Gastroesophageal sphincter (tissue), 4 donors: Measurements from ENCODE around the gene NEDD1. TPM values are rescaled to one million over a fixed set of nuclear protein-coding genes. Genes with fewer than 3 reads are reported as not detected.

ENCODE experiments used
- ATAC-seq: fragments of 150-250 bp; one replicate; pipeline ENCODE4 v1.9.1; 2016; ENCODE audit warnings: mild to moderate bottlenecking, moderate library complexity
- H3K27ac ChIP-seq, 4 donors: fragments of 200-600 bp; sonication (generic) in 3 of 4; 1 replicate in 3 of 4; 2 replicates in 1 of 4; pipeline ENCODE4 v1.5.1; 2016 to 2019
- H3K27me3 ChIP-seq: fragments of 200-600 bp; sonication (generic); one replicate; pipeline ENCODE4 v1.5.1; 2019
- H3K36me3 ChIP-seq, 2 donors: fragments of 200-600 bp; sonication (generic); one replicate each; pipeline ENCODE4 v1.5.1; 2019; ENCODE audit warnings: control low read depth in 1 of 2
- H3K4me1 ChIP-seq, 3 donors: fragments of 200-600 bp; sonication (generic); 1 replicate in 2 of 3; 2 replicates in 1 of 3; pipeline ENCODE4 v1.5.1; 2016 to 2019; ENCODE audit warnings: control low read depth in 2 of 3
- H3K4me3 ChIP-seq, 2 donors: fragments of 200-600 bp; sonication (generic); one replicate each; pipeline ENCODE4 v1.5.1; 2019; ENCODE audit warnings: mild to moderate bottlenecking in 1 of 2, moderate library complexity in 1 of 2
- H3K9me3 ChIP-seq, 3 donors: fragments of 200-600 bp; sonication (generic); one replicate each; pipeline ENCODE4 v1.5.1; 2017 to 2019; ENCODE audit warnings: control low read depth in 2 of 3
- CTCF ChIP-seq, 4 experiments: fragments of 200-600 bp in 2 of 4; fragments of 450-650 bp in 2 of 4; sonication (generic) in 1 of 4; IDR thresholded peaks; one replicate each; pipeline ENCODE4 v1.5.1; 2017 to 2019; ENCODE audit warnings: antibody characterized with exemption in 4 of 4, mild to moderate bottlenecking in 2 of 4, moderate library complexity in 2 of 4
- EP300 ChIP-seq: sonication (generic); formaldehyde crosslinking; IDR thresholded peaks from one replicate; pipeline ENCODE4 v1.6.1; 2017; ENCODE audit warnings: antibody characterized with exemption, mild to moderate bottlenecking
- POLR2A ChIP-seq, 2 donors: fragments of 450-650 bp; IDR thresholded peaks; one replicate each; pipeline ENCODE4 v1.6.1; 2017; ENCODE audit warnings: antibody characterized with exemption in 2 of 2, mild to moderate bottlenecking in 2 of 2, moderate library complexity in 1 of 2
- POLR2AphosphoS5 ChIP-seq: sonication (generic); formaldehyde crosslinking; IDR thresholded peaks from one replicate; pipeline ENCODE4 v1.6.1; 2017; ENCODE audit warnings: antibody characterized with exemption
- WGBS, 2 donors: methylation state at CpG; one replicate each; pipeline ENCODE4 v1.1.5; 2018; ENCODE audit warnings: low coverage in 1 of 2; 5-methylcytosine and 5-hydroxymethylcytosine counted together
- total RNA-seq, 4 donors: library from RNA; depleted of rRNA; stranded (reverse); fragments of >200 nt; gene quantifications; one replicate each; pipeline ENCODE4 v1.1.0, GENCODE V29; 2016

Gene NEDD1, protein sequence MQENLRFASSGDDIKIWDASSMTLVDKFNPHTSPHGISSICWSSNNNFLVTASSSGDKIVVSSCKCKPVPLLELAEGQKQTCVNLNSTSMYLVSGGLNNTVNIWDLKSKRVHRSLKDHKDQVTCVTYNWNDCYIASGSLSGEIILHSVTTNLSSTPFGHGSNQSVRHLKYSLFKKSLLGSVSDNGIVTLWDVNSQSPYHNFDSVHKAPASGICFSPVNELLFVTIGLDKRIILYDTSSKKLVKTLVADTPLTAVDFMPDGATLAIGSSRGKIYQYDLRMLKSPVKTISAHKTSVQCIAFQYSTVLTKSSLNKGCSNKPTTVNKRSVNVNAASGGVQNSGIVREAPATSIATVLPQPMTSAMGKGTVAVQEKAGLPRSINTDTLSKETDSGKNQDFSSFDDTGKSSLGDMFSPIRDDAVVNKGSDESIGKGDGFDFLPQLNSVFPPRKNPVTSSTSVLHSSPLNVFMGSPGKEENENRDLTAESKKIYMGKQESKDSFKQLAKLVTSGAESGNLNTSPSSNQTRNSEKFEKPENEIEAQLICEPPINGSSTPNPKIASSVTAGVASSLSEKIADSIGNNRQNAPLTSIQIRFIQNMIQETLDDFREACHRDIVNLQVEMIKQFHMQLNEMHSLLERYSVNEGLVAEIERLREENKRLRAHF
- total RNA-seq, result 10 to 100 TPM; 20.9 to 29.1 (median 22.4) TPM

- no peak for TF ChIP-seq EP300
- no peak for TF ChIP-seq CTCF (IDR thresholded peaks at IDR 0.05)
- peak; percentile 71 for TF ChIP-seq POLR2A (IDR thresholded peaks at IDR 0.05)
- peak; percentile 56 for TF ChIP-seq POLR2AphosphoS5
- 0% methylated on average over 3 to 17 of the region's 68 CpGs for WGBS, 2 donors
- Histone ChIP-seq H3K27ac (peak within 1 kb of the TSS; percentile 76 to 93 (median 90)), H3K27me3 (no peaks in the 10 kb centered on the region), H3K4me1 (peaks cover 0 to 44% (median 8%) of the 10 kb centered on the region in 3 donors), H3K4me3 (peak within 1 kb of the TSS; percentile 77 to 91), H3K36me3 (no peaks in the 10 kb centered on the region), H3K9me3 (no peaks in the 10 kb centered on the region)
- peak; percentile 96 for ATAC-seq
These were observed at the start of gene NEDD1 for GRCh38 chr12:96906849-96907670. Gene NEDD1 (plus strand): TSS chr12:96907257. CDS start chr12:96909760, 2,503 bp downstream.

- H3K9me3 ChIP-seq, result peaks cover 0 to 3% (median 0%) of the 10 kb centered on the region in 3 donors
- no peaks in the 10 kb centered on the region for H3K27me3 ChIP-seq
- H3K27ac ChIP-seq, result no peak overlapping the region
- H3K4me1 ChIP-seq, result no peaks in the 10 kb centered on the region
- ATAC-seq, result no peak
- H3K4me3 ChIP-seq, result no peak overlapping the region
- 77 to 83% methylated on average over 1 of the region's 1 CpG for WGBS, 2 donors
- no peak for TF ChIP-seq POLR2AphosphoS5
- TF ChIP-seq EP300, result no peak
- no peak for TF ChIP-seq POLR2A (IDR thresholded peaks at IDR 0.05)
- TF ChIP-seq CTCF (IDR thresholded peaks at IDR 0.05), result no peak
- no peaks in the 10 kb centered on the region for H3K36me3 ChIP-seq
These were observed 48.9 kb upstream of the NEDD1 start for GRCh38 chr12:96858162-96858561.

- Histone ChIP-seq H3K4me3 (no peak overlapping the region), H3K27me3 (no peaks in the 10 kb centered on the region), H3K27ac (no peak overlapping the region), H3K36me3 (no peaks in the 10 kb centered on the region), H3K4me1 (no peaks in the 10 kb centered on the region), H3K9me3 (peaks cover 0 to 3% (median 0%) of the 10 kb centered on the region in 3 donors)
- WGBS, 2 donors, result 53 to 57% methylated on average over 2 of the region's 2 CpGs
- ATAC-seq, result no peak
- TF ChIP-seq POLR2A (IDR thresholded peaks at IDR 0.05), result no peak
- TF ChIP-seq EP300, result no peak
- no peak for TF ChIP-seq CTCF (IDR thresholded peaks at IDR 0.05)
- no peak for TF ChIP-seq POLR2AphosphoS5
These were observed 45.4 kb upstream of the NEDD1 start for GRCh38 chr12:96861656-96862055.

GRCh38 chr12:96862326-96862725, 44.7 kb upstream of the NEDD1 start:
- Histone ChIP-seq H3K27me3 (no peaks in the 10 kb centered on the region), H3K36me3 (no peaks in the 10 kb centered on the region), H3K9me3 (peaks cover 0 to 3% (median 0%) of the 10 kb centered on the region in 3 donors), H3K4me1 (no peaks in the 10 kb centered on the region), H3K4me3 (no peak overlapping the region), H3K27ac (no peak overlapping the region)
- WGBS, 2 donors, result 62 to 63% methylated on average over 1 of the region's 1 CpG
- ATAC-seq, result no peak
- TF ChIP-seq POLR2A (IDR thresholded peaks at IDR 0.05), result no peak
- no peak for TF ChIP-seq EP300
- no peak for TF ChIP-seq CTCF (IDR thresholded peaks at IDR 0.05)
- no peak for TF ChIP-seq POLR2AphosphoS5
